Suprapubic skin (tissue), 4 donors: ENCODE measurements around the gene SIK2. TPM values are rescaled to one million over a fixed set of nuclear protein-coding genes. Genes with fewer than 3 reads are reported as not detected.

ENCODE experiments used
- total RNA-seq, 4 donors: library from RNA; depleted of rRNA; stranded (reverse); fragments of >200 nt; gene quantifications; one replicate each; pipeline ENCODE4 v1.1.0, GENCODE V29; 2016

The SIK2 gene
- total RNA-seq, 4 donors from 2014 or later: 13.9 to 29.0 (median 25.1) TPM

Other genes with a start within 250 kb of the SIK2 start
- gene POU2AF1, start 223.2 kb upstream of the SIK2 start, total RNA-seq: not detected
- gene BTG4, start 90.1 kb upstream of the SIK2 start, total RNA-seq: not detected
- gene HOATZ, start 87.7 kb upstream of the SIK2 start, total RNA-seq: not detected
- 1 to 10 TPM; 1.5 to 4.7 (median 1.9) TPM for gene LAYN, start 61.7 kb upstream of the SIK2 start, total RNA-seq
- 10 to 100 TPM; 27.9 to 39.8 (median 31.8) TPM for gene PPP2R1B, start 163.9 kb downstream of the SIK2 start, total RNA-seq